GM18909 (cell line): ENCODE data around the gene FADS2.
A peak's percentile ranks its signal among the peaks of the same experiment; 100 is the strongest.

ENCODE experiments used
- ATAC-seq: cut with Tn5 transposase; IDR thresholded peaks from one replicate; pipeline ENCODE4 v1.9.1; 2021; ENCODE audit warnings: mild to moderate bottlenecking; ENCODE audit not compliant: unreplicated experiment, poor library complexity

The FADS2 gene

DNA sequence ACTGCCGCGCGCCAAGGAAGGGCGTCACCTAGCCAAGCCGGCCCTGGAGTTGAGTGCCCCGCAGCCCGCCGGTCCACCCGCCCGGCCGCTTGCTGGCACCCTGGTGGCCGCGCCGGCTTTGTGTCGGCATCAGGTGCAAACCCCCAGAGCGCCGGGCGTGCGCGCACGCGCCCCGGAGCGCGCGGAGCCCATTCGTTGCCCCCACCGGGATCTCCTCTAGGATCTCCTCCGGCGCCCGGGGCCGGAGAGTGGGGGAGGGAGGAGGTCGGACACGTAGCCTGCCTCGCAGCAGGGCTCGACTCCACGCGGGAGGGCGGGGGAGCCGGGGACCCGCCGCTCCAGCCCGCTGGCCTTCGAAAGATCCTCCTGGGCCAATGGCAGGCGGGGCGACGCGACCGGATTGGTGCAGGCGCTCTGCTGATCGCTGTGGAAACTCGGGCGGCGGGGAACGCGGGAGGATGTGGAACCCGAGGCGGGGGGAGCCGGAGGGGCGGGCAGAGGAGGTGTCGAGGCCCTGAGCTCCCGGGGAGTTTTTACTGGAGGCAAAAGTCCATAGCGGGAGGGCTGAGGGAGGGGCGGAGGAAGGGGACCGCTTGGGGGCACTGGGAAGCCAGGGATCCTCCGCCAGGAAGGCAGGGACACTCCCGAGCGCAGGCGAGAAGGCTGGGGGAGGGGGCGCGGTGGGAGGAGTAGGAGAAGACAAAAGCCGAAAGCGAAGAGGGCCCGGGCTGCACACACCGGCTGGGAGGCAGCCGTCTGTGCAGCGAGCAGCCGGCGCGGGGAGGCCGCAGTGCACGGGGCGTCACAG is at the start of gene FADS2:
FADS2 (plus strand) TSS at position 730 of the 808 bp plus-strand sequence. CDS start 91 bp downstream, outside the sequence.
- ATAC-seq, result peak; percentile 73

DNA sequence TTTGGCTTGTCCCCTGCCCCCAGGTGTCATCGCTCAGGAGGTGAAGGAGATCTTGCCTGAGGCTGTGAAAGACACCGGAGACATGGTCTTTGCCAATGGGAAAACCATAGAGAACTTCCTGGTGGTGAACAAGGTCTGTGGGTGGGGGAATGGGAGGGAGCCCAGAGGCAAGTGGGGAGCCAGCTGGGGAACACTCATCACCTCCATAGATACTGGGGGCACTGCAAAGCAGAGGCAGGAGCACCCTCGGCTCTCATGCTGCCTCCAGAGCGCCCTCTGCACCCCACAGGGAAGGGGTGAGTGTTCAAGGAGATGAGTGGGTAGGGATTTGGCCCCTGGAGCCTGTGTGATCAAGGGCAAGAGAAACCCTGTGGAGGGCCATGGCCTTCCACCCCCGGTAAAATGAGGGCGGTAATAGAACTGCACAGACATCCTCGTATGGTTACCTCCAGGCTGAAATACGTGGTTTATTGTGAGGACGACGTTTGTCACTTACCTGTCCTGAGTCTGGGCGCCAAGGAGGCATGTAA is 49.7 kb upstream of the FADS2 start:
- no peak for ATAC-seq

- no peak for ATAC-seq
Measured at GRCh38 chr11:61778920-61779650, 49.0 kb upstream of the FADS2 start.

GRCh38 chr11:61779666-61780525 is 48.2 kb upstream of the FADS2 start:
- no peak for ATAC-seq

DNA sequence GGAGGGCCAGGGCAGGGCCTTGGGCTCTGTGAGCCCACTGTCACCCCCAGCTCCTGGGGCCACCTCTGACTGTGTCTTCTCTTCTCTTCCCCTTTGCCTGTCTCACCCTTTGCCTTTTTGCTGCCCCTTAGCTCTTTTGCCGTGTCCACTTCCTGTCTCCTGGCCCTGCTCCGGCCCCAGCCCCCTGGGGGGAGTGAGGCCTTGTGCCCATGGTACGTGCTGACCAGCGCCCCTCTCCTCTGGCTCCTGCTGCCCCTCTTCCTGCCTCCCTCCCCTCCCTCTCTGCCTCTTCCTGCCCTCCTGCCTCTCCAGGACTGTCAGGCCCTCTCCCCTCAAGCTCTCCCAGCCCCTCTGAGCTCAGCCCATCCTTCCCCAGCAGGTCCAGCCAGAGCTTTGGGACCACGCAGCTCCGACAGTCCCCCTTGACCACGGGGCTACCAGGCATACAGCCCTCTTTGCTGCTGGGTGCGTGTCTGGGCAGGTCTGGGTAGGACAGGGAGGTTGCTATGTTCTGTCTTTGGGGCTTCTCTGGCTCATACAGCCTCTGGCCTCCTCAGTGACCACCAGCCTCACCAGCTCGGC is 47.4 kb upstream of the FADS2 start:
- ATAC-seq, result no peak

DNA sequence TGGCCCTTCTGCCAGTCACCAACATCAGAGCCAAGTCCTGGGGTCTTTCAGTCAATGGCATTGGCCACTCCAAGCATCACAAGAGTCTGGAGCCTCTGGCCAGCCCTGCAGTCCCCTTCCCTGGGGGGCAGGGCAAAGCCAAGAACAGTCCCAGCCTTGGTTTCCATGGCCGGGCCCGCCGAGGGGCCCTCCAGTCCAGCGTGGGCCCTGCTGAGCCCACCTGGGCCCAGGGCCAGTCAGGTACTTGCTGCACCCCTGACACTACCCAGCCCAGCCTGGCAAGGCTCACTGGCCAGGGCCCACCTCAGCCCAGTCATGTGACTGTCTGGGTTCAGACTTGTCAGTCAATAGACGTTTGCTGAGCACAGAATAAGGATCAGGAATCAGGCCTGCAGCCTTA is 46.5 kb upstream of the FADS2 start:
- ATAC-seq, result no peak

- ATAC-seq, result no peak
Measured at GRCh38 chr11:61782299-61782698, 45.8 kb upstream of the FADS2 start.

DNA sequence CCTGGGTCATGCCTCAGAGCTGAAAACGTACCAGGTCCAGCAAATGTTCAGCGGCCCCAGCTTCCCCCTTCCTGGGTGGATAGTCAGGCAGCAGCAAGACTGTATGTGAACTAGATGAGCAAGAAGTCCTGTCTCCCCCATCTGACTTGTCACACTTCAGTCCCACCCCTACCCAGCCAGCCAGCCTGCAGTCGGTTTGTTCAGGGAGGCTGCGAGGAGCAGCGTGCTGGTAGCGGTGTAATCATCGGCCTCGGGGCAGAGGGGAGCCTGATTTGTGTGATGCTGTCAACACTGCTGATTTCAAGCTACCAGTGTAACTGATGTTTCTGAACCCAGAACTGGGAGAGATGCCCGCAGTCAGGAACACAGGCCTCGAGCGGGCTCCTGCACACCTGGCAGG is 45.3 kb upstream of the FADS2 start:
- no peak for ATAC-seq

DNA sequence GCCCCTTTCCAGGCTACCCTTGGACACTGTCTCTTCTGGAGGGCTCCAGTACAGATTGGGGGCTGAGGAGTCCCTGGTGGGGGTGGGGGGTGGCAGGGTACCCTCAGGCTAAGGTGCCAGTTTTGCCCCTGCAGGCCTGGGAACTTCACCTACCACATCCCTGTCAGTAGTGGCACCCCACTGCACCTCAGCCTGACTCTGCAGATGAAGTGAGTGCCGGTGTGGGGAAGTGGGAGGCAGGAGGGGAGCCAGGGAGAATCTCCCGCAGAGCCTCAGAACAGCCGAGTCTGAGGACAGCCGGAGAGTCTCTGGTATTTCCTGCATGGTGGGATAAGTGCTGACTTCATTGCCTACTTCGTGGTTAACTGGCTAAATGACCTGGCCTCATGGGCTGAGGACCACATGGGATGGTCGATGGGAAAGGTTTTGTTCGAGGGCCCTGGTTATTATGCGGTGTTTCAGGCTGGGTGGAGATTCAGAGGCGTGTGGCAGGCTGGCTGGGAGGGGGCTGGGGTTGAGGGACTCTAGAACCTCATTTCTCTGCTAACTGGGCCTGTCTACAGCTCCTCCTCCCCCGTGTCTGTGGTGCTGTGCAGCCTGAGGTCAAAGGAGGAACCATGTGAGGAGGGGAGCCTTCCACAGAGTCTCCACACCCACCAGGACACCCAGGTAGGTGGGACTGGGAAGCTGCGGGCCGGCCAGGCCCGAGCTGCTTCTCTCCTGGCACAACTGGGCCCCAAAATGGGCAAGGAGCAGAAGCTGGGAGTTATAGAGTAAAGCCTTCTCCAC is 44.2 kb upstream of the FADS2 start:
- ATAC-seq, result no peak

- no peak for ATAC-seq
Measured at GRCh38 chr11:61784506-61784805, 43.6 kb upstream of the FADS2 start.

GRCh38 chr11:61785837-61786402 is 42.2 kb upstream of the FADS2 start:
- ATAC-seq, result no peak

DNA sequence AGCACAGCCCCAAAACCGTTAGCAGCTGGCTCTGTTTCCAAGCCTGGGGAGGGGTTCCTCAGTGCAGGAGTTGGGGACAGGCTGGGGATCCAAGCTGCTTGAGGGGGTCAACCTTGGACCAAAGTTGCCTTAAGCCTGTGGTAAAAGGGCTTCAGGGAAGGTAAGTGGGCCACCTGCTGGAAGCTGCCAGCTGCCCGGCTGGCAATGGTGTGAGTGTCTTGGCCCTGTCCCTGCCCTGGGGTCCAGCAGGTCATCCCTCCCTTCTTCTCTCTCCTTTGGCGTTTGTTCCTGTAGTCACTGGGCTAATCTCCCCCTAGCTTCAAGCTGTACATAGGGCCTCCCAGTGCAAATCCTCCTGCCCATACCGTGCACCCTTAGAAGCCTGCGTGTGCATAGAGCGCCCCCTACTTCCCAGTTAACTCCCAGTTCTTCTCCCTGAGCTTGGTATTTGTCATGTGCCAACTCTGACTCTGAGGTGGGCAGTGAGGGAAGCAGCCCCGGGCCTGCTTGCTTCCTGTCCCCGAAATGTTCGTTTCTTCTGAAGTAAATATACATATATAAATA is 40.1 kb upstream of the FADS2 start:
- no peak for ATAC-seq

GRCh38 chr11:61791737-61792309 is 36.3 kb upstream of the FADS2 start:
- peak; percentile 15 for ATAC-seq

GRCh38 chr11:61792310-61793082 is 35.6 kb upstream of the FADS2 start, which contains the start of the genes FEN1 and TMEM258:
TSS of gene FEN1 (plus strand) at chr11:61792911. CDS start at chr11:61795362, 2,451 bp downstream.
TSS of gene TMEM258 (minus strand) at chr11:61792599. CDS start at chr11:61792558, 41 bp downstream.
- ATAC-seq, result peak; percentile 84

GRCh38 chr11:61793083-61793828 is 34.8 kb upstream of the FADS2 start:
- peak; percentile 30 for ATAC-seq

GRCh38 chr11:61793829-61794204 is 34.3 kb upstream of the FADS2 start:
- no peak for ATAC-seq

DNA sequence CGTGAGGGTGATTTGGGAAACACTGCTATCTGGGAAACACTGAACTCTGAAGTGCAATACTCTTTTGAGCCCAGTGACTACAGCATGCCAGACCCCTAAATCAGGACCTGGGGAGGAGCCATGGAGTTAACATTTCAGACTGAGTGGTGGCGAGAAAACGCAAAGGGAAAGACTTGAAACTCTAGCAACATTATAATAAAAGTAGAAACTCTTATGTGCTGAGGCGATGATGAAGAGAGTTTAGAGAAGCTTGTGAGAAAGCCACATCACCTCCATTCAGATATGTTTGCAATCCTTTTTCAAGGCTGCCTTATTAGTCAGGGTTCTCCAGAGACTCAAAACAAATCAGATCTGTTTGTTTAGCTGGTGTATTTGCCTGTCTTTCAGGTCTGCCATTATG is 33.5 kb upstream of the FADS2 start:
- ATAC-seq, result no peak
